Embryonic facial prominence (tissue), 1 donor: ENCODE data around the gene ST7.

Experiments used
- DNase-seq: peaks from one replicate; pipeline ENCODE4 v3.0.0-alpha.2; 2016; ENCODE audit errors: extremely low spot score

The ST7 gene

DNA sequence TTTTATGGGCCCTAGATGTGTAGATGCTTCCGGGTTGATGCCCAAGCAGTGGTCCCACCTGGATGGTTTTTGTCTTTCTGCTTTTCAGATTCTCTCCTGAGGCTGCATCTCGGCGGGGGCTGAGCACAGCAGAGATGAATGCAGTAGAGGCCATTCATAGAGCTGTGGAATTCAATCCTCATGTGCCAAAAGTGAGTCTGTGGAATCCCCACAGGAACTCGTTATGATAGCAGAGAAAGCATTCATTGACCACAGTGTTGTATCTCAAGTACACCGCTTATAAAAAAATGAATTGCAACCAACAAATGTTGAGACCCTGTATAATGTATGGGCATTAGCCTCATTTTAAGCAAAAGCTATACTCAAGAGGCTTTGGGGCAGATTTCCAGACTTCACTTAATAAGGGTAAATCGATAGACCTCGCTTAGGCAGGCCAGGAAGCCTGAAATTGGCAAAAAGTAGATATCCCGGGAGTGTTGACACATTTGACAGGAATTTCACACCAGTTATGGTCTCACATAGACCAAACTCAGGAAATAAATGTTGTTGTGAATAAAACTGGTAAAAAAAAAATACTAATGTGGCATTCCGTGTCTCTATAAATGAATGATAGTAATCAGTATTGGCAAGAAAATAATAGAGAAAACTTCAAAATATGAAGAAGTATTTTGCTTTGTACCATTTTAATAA, 237.6 kb downstream of the ST7 start:
- no peak for DNase-seq

DNA sequence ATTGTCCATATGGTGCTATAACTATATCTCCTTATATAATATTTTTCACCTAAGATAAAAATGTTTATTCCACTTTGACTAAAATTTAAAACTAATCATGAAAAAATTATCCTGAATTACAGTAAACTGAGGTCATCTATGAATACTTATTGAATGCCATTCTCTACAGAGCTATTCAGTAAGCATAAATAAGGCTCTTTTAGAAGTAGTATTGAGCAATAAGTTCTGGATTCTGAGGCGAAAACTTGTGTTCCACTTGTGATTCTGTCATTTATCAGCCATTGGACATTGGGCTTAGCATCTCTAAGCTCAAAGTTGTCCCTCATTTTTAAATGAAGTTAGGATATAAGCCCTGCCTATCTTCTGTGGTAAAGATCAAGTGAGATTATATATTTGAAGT, 238.8 kb downstream of the ST7 start:
- DNase-seq = no peak

DNA sequence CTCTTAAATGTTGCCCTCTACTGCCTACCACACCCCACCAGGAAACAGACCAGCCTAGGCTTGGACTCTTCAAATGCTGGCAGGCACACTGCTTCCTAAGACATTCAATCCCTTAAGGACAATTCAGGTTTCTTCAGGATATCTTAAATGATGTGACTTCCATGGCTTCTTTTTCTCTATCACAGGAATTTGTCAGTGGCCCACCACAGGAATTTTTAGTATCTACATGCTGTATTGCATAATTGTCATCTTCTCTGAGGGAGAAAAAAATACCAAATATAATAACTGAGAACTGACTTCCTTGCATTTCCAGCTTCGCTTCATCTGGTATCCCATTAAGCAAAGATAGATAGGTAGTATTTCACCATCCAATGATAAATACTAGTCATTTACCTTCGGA, 240.3 kb downstream of the ST7 start:
- DNase-seq = no peak

DNA sequence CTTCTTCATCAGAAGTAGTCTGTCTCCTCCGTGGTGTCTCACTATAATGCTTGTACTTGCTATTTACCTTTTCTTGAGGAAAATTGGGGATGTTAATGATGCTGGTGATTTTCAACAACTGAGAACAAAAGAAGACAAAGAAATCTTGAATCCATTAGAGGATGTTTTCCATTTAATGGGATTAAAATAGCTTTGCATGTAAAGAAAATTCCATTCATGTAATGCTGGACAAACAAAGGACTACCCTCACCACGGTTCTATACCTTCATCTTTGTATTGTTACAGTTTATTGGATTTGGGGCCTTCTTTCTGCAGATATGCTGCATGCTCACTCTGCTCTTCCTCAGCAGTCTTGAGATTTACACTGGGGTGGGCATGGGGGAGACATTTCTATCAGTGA, 241.1 kb downstream of the ST7 start:
- DNase-seq = no peak

DNA sequence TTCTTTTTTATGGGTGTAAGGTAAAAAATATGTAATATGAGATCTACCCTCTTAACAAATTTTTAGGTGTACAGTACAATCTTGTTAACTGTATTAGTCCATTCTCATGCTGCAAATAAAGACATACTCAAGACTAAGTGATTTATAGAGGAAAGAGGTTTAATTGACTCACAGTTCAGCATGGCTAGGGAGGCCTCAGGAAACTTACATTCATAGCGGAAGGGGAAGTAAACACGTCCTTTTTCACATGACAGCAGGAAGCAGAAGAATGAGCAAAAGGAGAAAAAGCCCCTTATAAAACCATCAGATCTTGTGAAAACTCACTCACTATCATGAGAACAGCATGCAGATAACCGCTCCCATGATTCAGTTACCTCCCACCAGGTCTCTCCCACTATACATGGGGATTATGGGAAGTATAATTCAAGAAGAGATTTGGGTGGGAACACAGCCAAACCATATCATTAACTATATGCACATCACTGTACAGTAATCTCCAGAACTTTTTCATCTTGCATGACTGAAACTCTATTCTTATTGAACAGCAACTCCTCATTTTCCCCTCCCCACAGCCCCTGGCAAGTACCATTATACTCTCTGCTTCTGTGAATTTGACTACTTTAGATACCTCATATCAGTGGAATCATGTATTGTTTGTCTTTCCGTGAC, 242.2 kb downstream of the ST7 start:
- DNase-seq = no peak

DNA sequence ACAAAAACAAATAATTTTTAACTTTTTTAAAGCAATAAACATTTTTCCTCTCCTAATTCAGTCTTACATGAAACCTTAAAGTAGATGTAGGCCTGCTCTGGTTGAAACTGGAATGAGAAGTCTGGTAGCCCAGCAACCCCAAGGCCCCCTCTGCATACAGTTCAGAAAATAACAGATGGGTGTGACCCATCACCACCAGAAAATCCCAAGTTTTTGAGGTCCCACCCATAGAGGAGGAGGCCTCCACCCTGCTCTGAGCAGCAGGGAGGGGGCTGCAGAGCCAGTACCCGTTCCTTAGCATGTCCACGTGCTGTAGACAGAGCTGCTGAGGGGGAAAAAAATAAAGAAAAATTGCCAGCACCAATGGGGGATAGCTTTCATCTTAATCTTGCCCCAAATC, 246.8 kb downstream of the ST7 start:
- no peak for DNase-seq

DNA sequence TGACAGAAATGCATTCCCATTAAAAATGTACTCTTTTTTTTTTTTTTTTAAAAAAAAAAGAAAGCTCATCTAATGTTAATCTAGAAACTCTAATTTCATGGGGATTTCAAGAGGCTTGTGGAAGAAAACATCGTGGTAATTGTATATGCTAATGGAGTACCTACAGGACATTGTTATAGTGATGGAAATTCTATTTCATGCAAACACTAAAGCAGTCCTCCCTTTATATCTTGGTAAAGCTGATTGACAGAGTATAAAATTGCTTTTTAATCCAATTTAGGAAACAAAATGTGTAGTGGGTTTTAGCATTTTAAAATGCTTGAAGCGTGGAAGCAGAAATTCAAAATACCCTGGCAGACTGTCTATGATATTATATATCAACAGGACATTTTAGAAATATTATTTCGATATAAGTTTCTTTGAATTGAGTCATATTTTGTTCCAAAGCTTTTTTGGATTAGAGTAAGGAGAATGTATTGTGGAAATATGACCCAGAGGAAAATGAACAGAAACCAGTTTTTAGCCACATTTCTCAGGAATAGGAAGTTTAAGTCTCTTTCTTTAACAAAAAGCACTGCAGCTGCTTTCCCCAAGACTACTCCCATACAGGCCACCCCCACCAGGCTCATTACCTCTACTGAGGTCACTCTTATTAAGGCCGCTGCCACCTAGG, 247.6 kb downstream of the ST7 start:
- DNase-seq = peak; percentile 54

DNA sequence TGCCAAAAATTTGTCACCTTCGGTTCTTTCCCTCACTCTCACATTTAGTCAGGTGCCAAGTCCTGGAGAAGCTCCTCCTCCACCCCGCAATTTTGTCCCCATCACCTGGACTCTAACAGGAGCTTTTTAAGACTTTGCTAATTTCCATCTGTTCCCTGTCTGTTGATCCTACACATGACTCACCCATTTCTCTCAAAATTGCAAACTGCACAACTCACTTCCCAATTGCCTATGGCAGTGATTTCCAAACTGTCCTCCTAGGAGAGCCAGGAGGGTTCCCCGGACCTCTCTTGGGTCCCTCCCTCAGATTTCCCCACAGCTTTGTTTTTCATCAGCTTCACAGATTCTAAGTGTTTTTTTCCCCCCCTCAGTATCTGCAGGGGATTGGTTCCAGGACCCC, 249.2 kb downstream of the ST7 start:
- no peak for DNase-seq

DNA sequence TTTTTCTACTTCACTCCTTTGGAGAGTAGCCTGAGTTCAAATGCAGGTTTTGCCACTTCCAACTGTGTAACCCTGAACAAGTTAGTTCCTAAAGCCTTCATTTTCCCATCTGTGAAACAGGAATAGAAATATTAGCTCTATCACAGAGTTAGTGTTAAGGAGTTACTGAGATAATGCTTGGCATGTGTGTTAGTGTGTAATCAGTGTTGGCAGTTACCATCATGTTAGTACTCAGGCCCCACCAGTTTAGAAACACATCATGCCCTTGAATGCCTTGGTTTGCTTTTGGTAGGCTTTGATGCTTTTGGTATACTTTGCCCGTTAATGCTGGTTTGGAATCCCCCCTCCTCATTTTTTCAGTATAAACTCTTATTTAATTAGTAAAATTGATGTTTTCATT, 249.9 kb downstream of the ST7 start:
- DNase-seq = no peak

DNA sequence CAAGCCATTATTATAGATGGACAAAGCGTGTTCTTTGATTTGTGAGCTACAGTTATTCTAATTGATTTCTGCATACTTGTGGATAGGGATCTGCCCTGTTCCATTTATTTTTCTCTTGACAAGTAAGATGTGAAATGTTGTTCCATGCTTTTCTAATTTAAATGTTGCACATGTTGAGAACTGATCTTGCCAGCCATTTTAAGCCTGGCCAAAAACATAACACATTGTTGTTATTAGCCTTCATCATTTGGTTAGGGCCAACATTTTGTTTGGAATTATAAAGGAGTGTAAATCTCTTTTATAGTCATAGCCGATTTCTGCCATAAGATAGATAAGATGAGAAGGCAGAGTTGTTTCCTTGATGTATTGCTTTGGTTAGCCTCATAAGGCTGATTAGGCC, 252.6 kb downstream of the ST7 start:
- no peak for DNase-seq

DNA sequence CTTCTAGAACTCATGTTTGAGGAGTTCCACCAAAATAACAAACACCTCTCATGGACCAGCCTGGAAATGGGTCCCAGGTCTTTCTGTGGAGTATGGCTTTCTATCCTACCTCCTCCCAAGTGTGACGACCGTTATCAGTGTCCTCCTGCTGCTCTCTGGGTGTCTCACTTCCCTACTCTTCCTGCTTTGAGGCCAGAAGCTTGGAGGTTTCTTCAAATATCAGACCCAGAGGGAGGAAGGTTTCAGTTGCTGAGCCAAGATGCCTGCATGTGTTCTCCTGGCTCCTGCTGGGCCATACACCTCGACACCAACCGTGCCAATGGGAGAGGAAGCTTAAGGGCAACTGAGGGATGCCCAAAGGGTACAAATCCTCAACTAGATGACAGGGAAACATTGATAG, 255.0 kb downstream of the ST7 start:
- DNase-seq = no peak

DNA sequence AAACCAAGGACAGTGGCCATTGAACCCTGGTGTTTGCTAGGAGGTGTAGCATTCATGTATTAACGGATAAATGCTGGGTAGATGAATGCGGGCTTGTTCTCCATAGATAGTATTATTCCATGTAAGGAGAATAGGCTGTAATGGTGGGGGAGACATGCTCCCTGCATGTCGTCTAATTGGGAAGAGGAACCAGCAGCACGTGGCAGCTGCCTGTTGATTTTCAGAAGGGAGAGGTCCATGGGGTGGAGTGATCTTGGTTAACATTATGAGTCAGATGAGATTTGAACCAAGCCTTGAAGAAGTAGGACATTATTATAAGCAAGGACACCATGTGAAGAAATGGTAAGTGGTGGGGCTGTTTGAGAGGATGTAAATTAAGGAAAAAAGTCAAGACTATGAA, 257.1 kb downstream of the ST7 start:
- no peak for DNase-seq

DNA sequence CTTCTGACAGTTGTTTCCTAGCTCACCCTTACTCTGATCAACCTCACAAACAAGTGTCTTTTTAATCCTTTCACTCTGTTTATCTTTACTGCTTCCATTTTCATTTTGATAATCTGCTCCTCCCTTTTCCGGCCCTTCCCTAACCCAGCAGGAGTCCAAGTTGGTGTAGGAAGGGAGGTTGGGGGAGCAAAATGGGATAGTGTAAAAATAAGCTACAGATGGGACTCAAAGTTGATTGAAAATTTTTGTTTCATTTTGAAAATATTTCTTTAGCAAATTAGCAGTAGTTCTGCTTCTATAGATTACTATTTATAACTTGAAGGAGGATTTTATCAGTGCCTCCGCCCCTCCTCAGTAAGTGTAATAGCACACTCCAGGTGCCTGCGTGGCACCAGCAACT, 257.6 kb downstream of the ST7 start:
- no peak for DNase-seq

DNA sequence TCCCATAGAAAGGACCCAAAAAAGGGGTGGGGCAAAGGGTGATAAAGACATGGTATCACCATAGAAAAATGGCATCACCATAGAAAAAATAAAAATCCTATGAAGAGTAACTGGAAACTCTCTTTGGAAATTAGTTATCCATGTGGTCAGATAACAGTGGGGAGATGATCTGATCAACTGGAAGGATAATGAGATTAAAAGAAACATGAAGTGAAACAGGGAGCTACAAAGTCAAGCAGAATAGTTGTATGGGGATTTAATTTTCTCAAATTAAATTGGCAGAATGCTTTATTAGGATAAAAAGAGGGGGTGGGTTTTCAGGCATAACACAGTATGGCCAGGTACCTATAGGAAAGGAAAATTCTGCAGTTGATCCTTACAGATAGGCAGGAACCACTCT, 258.3 kb downstream of the ST7 start:
- no peak for DNase-seq

DNA sequence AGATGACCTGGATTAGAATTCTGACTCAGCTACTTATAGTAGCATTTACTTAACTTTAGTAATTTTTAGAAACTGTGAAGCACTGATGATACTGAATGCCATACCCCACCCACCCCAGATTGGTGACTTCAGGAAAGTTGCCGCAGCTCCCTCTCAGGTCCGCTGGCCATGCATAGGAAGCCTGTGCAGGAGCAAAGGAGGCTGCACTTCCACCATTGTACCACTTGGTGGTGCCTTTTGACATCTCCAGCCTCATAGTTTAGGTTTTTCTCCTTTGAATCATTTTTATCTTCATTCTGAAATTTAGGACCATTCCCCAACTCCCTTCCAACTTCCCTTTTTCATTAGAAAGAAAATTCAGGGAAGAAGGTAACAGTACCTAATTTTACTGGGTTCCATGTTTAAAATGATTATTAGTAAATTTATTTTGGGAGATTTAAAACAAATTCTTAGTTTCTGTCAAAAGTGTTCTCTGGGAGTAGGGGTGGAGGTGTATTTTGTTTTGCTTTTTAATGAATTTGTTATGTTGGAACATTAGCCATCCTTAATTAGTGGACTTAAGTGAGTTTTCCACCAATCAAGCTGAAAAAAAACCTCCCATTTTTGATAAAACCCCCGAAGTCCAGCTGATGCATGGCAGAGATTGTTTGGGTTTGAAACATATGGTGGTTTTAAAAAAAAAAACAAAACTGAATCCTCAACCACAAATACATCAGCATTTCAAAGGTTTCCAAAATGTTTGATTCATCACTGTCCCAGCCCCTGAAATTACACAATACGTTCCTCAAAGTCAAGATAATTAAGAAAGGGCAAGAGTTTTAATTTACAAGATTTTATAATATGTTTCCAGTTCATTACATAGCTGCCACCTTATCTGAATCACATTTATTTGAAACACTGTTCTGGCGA, 259.9 kb downstream of the ST7 start:
- DNase-seq = peak; percentile 45

DNA sequence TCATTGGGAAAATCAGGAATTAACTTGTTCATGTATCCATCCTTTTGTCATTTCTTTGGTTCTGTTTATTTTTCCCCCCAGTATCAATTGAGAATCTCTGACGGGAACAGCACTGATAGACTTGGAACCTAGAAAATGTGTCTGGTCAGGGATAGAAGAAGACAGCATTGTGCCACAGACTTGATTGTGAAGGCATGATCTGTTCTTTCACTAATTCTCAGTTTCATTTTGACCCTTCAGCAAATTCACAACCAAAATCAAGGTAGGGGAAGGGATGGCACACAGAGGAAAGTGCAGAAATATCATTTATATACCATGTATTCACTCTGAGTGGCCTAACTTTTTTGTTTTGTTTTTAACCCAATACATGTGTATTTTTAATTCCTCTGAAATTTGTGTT, 262.7 kb downstream of the ST7 start:
- DNase-seq = no peak

DNA sequence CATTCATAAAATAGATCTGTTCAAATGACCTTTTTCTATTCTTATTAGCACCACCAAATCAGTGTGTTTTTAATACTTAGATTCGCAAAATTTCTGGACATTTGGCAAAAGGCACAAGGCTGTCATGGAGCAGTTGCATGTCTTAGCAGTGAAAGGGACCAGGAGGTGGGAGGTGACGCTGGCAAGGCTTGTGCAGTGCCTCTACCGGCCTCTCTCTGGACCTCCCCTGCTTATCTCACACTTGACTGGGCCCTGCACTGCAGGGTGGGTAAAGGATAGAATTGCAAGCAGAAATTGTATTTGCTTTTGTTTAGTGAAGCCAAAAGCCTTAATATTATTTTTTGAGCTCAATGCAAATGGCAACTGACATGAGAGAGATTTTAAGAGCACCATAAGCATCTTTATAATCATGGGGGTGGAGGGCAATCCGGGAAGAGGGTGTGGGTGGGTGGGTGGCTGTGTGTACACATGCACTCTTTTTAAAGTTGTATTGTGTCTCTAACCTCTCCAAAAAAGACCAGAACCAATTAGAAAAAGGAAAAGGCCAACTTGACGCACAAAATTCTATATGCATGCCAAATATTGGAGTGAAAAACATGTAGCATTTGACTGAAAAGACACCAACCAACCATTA, 263.3 kb downstream of the ST7 start:
- DNase-seq = no peak

DNA sequence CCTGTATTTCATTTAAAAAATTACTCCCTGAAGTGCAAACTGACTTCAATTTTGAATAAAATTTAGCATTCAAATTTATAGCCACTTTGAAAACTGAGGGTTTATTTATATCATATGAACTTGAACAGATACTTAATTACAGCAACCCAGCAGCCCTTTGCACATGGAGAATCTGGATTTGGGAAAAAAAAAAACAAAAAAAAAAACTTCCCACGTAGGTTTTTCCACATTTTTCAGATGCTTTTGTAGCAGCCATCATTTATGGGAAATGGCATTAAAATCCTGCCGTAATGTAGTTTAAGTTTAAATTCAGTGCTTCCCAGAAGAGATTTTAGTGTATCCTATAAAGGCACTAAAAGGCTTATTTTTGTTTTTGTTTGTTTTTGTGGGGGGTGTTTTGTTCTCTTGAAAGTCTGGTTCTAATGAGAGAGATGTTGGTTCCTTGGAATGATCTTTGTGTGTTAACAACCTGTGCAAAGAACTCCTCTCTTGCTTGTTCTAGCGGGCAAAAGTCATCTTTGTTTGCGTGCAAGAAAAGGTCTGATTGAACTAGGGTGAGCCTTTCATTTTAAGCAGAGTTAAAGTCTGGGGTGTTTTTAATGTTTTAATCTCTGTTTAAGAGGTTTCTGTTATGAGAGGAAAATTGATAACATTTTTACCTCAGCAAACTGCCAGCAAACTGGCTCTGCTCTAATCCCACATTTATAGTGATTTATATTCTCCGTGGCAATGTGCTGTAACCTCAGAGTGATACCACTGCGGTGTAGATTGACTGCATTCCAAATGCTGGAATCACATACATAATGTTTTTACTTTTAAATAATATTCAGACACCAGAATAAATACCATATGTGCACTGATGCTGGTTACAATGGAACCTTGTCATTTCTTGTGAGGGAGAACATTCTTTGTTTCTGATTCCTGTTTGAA, 264.1 kb downstream of the ST7 start:
- no peak for DNase-seq

DNA sequence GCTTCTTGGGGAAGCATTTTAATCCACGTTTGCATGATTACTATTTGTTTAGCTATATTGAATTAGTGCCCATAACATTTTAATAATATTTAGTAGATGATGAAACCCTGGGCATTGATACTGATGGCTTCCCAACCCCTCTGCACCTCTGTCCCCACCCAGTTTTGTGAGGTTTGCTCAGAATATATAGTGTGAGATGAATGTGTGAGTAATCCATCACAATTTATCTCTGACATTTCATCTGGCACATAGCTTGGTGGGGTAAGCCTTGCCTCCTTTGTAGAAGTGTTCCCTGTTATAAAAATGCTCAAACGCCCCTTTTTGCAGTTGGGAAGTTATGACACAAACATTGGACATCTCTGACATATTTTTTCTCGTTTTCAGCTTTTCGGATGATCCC, 265.4 kb downstream of the ST7 start:
- no peak for DNase-seq

DNA sequence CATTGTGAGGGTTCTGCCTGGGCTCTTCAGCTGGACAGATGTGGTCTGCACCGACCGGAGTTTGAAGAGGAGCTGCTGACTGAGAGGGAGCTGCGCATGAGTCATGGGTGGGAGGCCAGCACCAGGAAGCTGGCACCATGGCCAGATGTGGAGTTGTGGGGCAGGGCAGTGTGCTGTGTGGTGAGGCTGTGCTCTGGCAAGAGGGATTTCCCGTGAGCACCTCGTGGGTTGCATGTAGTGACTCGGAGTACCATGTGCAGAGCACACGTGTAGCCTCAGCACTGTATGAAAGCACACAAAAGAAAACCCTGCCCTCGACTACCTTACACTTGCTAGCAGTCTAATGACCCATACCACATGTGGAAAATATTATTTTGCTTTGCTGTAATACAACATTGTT, 266.2 kb downstream of the ST7 start:
- DNase-seq = no peak

DNA sequence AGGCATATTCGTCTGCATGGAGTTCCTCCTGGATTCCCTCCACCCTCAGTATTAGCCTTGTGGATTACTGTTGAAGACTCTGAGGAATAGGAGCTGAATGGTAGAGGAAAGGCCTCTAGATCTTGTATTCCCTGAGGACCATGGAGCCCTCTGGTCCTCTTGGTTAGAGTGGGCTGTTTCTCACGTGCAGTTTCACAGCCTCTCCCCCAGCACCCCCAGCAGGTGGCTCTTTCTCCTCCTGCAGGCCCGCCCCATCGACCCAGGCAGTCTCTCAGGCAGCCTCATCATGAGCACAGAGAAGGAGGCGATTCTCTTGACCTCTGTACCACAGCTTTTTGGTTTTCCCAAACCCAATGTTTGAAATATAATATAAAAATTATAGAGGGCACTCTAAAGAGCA, 267.5 kb downstream of the ST7 start:
- no peak for DNase-seq
